ENCODE measurements around the gene OR5H2. TPM values are rescaled to one million over a fixed set of nuclear protein-coding genes. Genes with fewer than 3 reads are reported as not detected.

The OR5H2 gene
- total RNA-seq, 2 donors from 2014 or later: not detected

GRCh38 chr3:98322686-98323085 lies 40.4 kb downstream of the OR5H2 start:
- Mint-ChIP-seq H3K4me1 (no peaks in the 10 kb centered on the region), H3K4me3 (no peak overlapping the region), H3K36me3 (ENCODE audit: low read depth) (no peaks in the 10 kb centered on the region), H3K27me3 (peaks cover 11% of the 10 kb centered on the region), H3K9me3 (no peaks in the 10 kb centered on the region), H3K27ac (no peak overlapping the region)
- no peak for ATAC-seq (replicated peaks)

GRCh38 chr3:98323425-98323824 lies 41.1 kb downstream of the OR5H2 start:
- no peak for ATAC-seq (replicated peaks)
- Mint-ChIP-seq H3K4me3 (no peak overlapping the region), H3K9me3 (no peaks in the 10 kb centered on the region), H3K4me1 (no peaks in the 10 kb centered on the region), H3K27ac (no peak overlapping the region), H3K36me3 (ENCODE audit: low read depth) (no peaks in the 10 kb centered on the region), H3K27me3 (peaks cover 15% of the 10 kb centered on the region)

- Mint-ChIP-seq H3K27ac (no peak overlapping the region), H3K27me3 (peaks cover 19% of the 10 kb centered on the region), H3K4me1 (no peaks in the 10 kb centered on the region), H3K4me3 (no peak overlapping the region), H3K36me3 (ENCODE audit: low read depth) (no peaks in the 10 kb centered on the region), H3K9me3 (no peaks in the 10 kb centered on the region)
- ATAC-seq (replicated peaks): no peak
Measured at GRCh38 chr3:98325055-98325454, 42.8 kb downstream of the OR5H2 start.

GRCh38 chr3:98326105-98326893 lies 44.0 kb downstream of the OR5H2 start:
- Mint-ChIP-seq H3K4me1 (no peaks in the 10 kb centered on the region), H3K9me3 (no peaks in the 10 kb centered on the region), H3K36me3 (ENCODE audit: low read depth) (no peaks in the 10 kb centered on the region), H3K4me3 (no peak overlapping the region), H3K27ac (no peak overlapping the region), H3K27me3 (peaks cover 23% of the 10 kb centered on the region)
- ATAC-seq (replicated peaks): no peak

GRCh38 chr3:98326945-98327344 lies 44.6 kb downstream of the OR5H2 start:
- H3K27ac Mint-ChIP-seq: no peak overlapping the region
- no peaks in the 10 kb centered on the region for H3K36me3 Mint-ChIP-seq (ENCODE audit: low read depth)
- ATAC-seq (replicated peaks): peak; percentile 63
- H3K27me3 Mint-ChIP-seq: peaks cover 30% of the 10 kb centered on the region
- H3K4me3 Mint-ChIP-seq: no peak overlapping the region
- H3K4me1 Mint-ChIP-seq: no peaks in the 10 kb centered on the region
- no peaks in the 10 kb centered on the region for H3K9me3 Mint-ChIP-seq

GRCh38 chr3:98328933-98329332 lies 46.6 kb downstream of the OR5H2 start:
- Mint-ChIP-seq H3K27me3 (peaks cover 30% of the 10 kb centered on the region), H3K4me1 (no peaks in the 10 kb centered on the region), H3K36me3 (ENCODE audit: low read depth) (no peaks in the 10 kb centered on the region), H3K27ac (no peak overlapping the region), H3K9me3 (no peaks in the 10 kb centered on the region), H3K4me3 (no peak overlapping the region)
- no peak for ATAC-seq (replicated peaks)

GRCh38 chr3:98329392-98330124 lies 47.3 kb downstream of the OR5H2 start:
- H3K27me3 Mint-ChIP-seq: peaks cover 30% of the 10 kb centered on the region
- no peaks in the 10 kb centered on the region for H3K36me3 Mint-ChIP-seq (ENCODE audit: low read depth)
- H3K4me1 Mint-ChIP-seq: no peaks in the 10 kb centered on the region
- no peak overlapping the region for H3K27ac Mint-ChIP-seq
- H3K9me3 Mint-ChIP-seq: no peaks in the 10 kb centered on the region
- H3K4me3 Mint-ChIP-seq: no peak overlapping the region
- ATAC-seq (replicated peaks): peak; percentile 69

GRCh38 chr3:98331329-98331728 lies 49.0 kb downstream of the OR5H2 start:
- Mint-ChIP-seq H3K4me1 (no peaks in the 10 kb centered on the region), H3K27me3 (peaks cover 19% of the 10 kb centered on the region), H3K4me3 (no peak overlapping the region), H3K36me3 (ENCODE audit: low read depth) (no peaks in the 10 kb centered on the region), H3K27ac (no peak overlapping the region), H3K9me3 (no peaks in the 10 kb centered on the region)
- peak; percentile 19 for ATAC-seq (replicated peaks)

Other genes with a start within 250 kb of the OR5H2 start
- not detected for gene GABRR3, start 247.2 kb upstream of the OR5H2 start, total RNA-seq
- not detected for gene OR5AC2, start 195.3 kb upstream of the OR5H2 start, total RNA-seq
- gene OR5H1, start 151.8 kb upstream of the OR5H2 start, total RNA-seq: not detected
- gene OR5H14, start 135.0 kb upstream of the OR5H2 start, total RNA-seq: not detected
- gene OR5H15, start 115.8 kb upstream of the OR5H2 start, total RNA-seq: not detected
- not detected for gene OR5H6, start 18.3 kb upstream of the OR5H2 start, total RNA-seq
- gene OR5K4, start 71.3 kb downstream of the OR5H2 start, total RNA-seq: not detected
- not detected for gene OR5K3, start 108.2 kb downstream of the OR5H2 start, total RNA-seq
- gene OR5K1, start 180.7 kb downstream of the OR5H2 start, total RNA-seq: under 1 TPM in 1 of 2 donors, not detected in 1; 0.24 TPM
- gene OR5K2, start 215.2 kb downstream of the OR5H2 start, total RNA-seq: not detected
- 100 to 1,000 TPM; 300 to 381 TPM for gene CLDND1, start 240.4 kb downstream of the OR5H2 start, total RNA-seq
- 10 to 100 TPM; 24.0 to 52.1 TPM for gene GPR15, start 249.5 kb downstream of the OR5H2 start, total RNA-seq

Measured in activated T-helper 17 cell treated with anti-CD3 and anti-CD28 coated beads, Interleukin-2, amount 50 U/mL, for 72 hours (primary cell).